ENCODE measurements around the gene TMEM271.
"Not testable (repeated sequence)": the region's sequence is repeated elsewhere in the genome, so short reads cannot be mapped to it uniquely, and the experiment has no call there.

The TMEM271 gene

DNA sequence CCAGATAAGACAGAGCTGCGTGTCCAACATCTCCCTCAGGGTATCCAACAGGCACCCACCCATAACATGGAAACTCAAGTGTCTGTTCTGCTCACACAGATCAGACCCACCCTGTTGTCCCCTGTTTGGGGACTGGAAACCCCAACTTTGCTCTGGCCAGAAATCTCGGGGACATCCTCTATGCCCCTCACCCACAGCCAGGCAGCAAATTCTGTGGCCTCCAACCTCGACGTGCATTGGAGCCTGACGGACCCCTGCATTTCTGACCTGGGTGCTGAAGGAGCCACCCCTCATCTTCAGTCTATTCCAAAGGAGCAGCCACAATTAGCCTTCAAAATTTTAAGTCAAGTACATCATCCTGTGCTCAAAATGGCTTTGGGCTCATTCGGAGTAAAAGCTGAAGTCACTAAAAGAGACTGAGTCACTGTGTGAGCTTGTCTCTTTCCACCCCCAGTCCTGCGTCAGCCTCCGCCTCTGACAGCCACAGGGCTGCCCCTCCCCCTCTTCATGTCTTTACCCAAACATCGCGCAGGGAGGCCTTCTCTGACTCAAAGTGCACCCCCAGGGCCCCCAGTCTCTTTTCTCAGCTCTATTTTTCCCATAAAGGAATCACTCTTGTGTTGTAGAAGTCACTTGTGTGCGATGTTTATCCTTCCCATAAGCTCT is 24.9 kb upstream of the TMEM271 start:
- no peak for DNase-seq (ENCODE audit: low read depth)
- no peak overlapping the region for H3K4me3 ChIP-seq (ENCODE audit: low read depth, low read length)
- TF ChIP-seq, protein P1, sequence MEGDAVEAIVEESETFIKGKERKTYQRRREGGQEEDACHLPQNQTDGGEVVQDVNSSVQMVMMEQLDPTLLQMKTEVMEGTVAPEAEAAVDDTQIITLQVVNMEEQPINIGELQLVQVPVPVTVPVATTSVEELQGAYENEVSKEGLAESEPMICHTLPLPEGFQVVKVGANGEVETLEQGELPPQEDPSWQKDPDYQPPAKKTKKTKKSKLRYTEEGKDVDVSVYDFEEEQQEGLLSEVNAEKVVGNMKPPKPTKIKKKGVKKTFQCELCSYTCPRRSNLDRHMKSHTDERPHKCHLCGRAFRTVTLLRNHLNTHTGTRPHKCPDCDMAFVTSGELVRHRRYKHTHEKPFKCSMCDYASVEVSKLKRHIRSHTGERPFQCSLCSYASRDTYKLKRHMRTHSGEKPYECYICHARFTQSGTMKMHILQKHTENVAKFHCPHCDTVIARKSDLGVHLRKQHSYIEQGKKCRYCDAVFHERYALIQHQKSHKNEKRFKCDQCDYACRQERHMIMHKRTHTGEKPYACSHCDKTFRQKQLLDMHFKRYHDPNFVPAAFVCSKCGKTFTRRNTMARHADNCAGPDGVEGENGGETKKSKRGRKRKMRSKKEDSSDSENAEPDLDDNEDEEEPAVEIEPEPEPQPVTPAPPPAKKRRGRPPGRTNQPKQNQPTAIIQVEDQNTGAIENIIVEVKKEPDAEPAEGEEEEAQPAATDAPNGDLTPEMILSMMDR (IDR thresholded peaks at IDR 0.05; ENCODE audit: insufficient read depth, low read depth, low read length, missing control alignments): no peak

- no peak overlapping the region for H3K4me3 ChIP-seq (ENCODE audit: low read depth, low read length)
- TF ChIP-seq, protein P1 (IDR thresholded peaks at IDR 0.05; ENCODE audit: insufficient read depth, low read depth, low read length, missing control alignments): no peak
- no peak for DNase-seq (ENCODE audit: low read depth)
These were observed 24.1 kb upstream of the TMEM271 start for GRCh38 chr4:600166-600565.

DNA sequence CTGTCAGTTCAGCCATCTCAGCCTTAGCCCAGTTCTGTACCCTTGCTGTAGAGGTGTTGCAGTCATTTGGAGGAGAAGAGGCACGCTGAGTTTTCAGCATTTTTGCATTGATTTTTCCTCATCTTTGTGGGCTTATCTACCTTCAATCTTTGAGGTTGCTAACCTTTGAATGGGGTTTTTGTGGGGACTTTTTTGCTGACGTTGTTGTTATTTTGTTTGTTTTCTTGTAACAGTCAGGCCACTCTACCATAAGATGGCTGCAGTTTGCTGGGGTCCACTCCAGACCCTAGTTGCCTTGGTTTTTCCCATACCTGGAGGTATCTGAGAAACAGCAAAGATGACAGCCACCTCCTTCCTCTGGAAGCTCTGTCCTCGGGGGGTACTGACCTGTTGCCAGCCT is 22.8 kb upstream of the TMEM271 start:
- no peak for DNase-seq (ENCODE audit: low read depth)
- no peak overlapping the region for H3K4me3 ChIP-seq (ENCODE audit: low read depth, low read length)
- TF ChIP-seq, protein P1 (IDR thresholded peaks at IDR 0.05; ENCODE audit: insufficient read depth, low read depth, low read length, missing control alignments): no peak

- H3K4me3 ChIP-seq (ENCODE audit: low read depth, low read length): no peak overlapping the region
- TF ChIP-seq, protein P1 (IDR thresholded peaks at IDR 0.05; ENCODE audit: insufficient read depth, low read depth, low read length, missing control alignments): no peak
- DNase-seq (ENCODE audit: low read depth): no peak
These were observed 16.9 kb upstream of the TMEM271 start for GRCh38 chr4:592825-593520.

DNA sequence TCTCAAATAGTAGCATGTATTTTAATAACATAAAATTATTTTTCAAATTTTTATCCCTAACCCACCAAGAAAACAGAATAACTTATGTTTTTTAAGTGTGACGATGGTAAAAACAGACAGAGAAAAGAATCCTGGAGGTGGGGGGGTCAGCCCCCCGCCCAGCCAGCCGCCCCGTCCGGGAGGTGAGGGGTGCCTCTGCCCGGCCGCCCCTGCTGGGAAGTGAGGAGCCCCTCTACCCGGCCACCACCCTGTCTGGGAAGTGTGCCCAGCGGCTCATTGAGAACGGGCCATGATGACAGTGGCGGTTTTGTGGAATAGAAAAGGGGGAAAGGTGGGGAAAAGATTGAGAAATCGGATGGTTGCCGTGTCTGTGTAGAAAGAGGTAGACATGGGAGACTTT is 16.1 kb upstream of the TMEM271 start:
- not testable (repeated sequence) for DNase-seq (ENCODE audit: low read depth); H3K4me3 ChIP-seq (ENCODE audit: low read depth, low read length)

GRCh38 chr4:590313-590841 is 14.3 kb upstream of the TMEM271 start:
- TF ChIP-seq, protein P1 (IDR thresholded peaks at IDR 0.05; ENCODE audit: insufficient read depth, low read depth, low read length, missing control alignments): no peak
- no peak overlapping the region for H3K4me3 ChIP-seq (ENCODE audit: low read depth, low read length)
- no peak for DNase-seq (ENCODE audit: low read depth)

DNA sequence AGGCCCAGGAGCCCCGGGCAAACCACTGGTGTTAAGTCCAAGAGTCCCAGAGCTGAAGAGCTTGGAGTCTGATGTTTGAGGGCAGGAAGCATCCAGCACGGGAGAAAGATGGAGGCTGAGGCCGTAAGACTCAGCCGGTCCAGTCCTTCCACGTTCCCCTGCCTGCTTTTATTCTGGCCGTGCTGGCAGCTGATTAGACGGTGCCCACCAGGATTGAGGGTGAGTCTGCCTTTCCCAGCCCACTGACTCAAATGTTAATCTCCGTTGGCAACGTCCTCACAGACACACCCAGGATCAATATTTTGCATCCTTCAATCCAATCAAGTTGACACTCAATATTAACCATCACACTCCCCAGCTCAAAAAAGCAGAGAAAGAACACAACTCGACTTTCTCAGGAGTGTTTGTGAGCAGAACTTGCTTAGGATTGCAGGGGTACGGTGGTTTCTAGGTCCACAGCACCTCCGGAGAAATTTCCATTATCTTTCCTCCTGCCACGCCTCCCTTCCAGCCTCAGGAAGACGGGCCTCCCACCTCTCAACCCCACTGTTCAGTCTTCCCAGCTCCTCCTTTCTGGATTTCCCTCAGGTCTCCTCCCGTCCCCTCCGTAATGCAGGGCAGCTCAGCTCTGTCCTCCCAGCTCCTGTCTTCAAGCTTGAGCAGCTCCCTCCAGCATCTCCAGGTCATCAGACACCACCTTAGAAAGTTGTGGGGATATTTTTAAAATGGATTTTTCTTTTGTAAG is 13.3 kb upstream of the TMEM271 start:
- no peak overlapping the region for H3K4me3 ChIP-seq (ENCODE audit: low read depth, low read length)
- TF ChIP-seq, protein P1 (IDR thresholded peaks at IDR 0.05; ENCODE audit: insufficient read depth, low read depth, low read length, missing control alignments): no peak
- DNase-seq (ENCODE audit: low read depth): no peak
